Brain microvascular endothelial cell (primary cell): ENCODE measurements around the gene DOCK1.

Source experiments
- DNase-seq: peaks from one replicate; pipeline ENCODE4 v3.0.0-alpha.2; 2020
- H3K27ac ChIP-seq: fragments of 250-450 bp; sonication (Bioruptor Pico); 2 replicates; pipeline ENCODE4 v1.5.1; 2020; ENCODE audit warnings: mild to moderate bottlenecking, moderate library complexity
- H3K27me3 ChIP-seq: fragments of 250-450 bp; sonication (Bioruptor Pico); replicated peaks from 2 replicates; pipeline ENCODE4 v1.5.1; 2020; ENCODE audit warnings: mild to moderate bottlenecking
- H3K36me3 ChIP-seq: fragments of 250-450 bp; sonication (Bioruptor Pico); replicated peaks from 2 replicates; pipeline ENCODE4 v1.5.1; 2020; ENCODE audit warnings: mild to moderate bottlenecking
- H3K4me3 ChIP-seq: 2 replicates; pipeline ENCODE4 v1.5.1; 2011; ENCODE audit warnings: low read depth, mild to moderate bottlenecking, control low read depth, low read length, moderate library complexity
- in situ Hi-C: cut with HindIII; loops from 2 replicates; pipeline ENCODE4 v1.10.0; 2017; ENCODE audit warnings: low sequenced_read_pairs, low pct_ligation_motif_present
- TF ChIP-seq, protein P1 (sequence below): IDR thresholded peaks from 2 replicates; pipeline ENCODE4 v1.5.1; 2011; ENCODE audit warnings: low read depth, mild to moderate bottlenecking, moderate library complexity, low read length, control low read depth, inconsistent platforms; ENCODE audit errors: missing control alignments

The DOCK1 gene

DNA sequence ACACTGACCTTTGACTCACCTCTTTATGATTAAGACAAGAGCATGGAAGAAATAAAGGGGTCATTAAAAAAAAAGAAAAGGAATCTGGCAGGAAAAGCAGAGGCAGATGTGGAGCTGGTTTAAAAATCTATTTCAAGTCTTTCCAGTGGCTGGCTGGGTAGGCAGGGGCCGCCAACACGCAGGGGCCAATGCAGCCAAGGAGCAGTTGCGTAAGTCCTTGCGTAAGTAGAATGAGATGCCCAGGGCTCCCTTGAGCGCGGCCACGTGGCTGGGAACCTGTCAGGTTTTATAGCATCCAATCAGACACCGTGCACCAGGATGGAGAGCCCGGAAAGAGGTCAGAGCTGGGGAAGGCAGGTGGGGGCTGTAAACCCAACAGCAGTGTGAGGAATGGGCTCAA lies 414.9 kb downstream of the DOCK1 start:
- in situ Hi-C loops = no loop called here
- H3K4me3 ChIP-seq = no peak overlapping the region
- TF ChIP-seq, protein P1, sequence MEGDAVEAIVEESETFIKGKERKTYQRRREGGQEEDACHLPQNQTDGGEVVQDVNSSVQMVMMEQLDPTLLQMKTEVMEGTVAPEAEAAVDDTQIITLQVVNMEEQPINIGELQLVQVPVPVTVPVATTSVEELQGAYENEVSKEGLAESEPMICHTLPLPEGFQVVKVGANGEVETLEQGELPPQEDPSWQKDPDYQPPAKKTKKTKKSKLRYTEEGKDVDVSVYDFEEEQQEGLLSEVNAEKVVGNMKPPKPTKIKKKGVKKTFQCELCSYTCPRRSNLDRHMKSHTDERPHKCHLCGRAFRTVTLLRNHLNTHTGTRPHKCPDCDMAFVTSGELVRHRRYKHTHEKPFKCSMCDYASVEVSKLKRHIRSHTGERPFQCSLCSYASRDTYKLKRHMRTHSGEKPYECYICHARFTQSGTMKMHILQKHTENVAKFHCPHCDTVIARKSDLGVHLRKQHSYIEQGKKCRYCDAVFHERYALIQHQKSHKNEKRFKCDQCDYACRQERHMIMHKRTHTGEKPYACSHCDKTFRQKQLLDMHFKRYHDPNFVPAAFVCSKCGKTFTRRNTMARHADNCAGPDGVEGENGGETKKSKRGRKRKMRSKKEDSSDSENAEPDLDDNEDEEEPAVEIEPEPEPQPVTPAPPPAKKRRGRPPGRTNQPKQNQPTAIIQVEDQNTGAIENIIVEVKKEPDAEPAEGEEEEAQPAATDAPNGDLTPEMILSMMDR = no peak

DNA sequence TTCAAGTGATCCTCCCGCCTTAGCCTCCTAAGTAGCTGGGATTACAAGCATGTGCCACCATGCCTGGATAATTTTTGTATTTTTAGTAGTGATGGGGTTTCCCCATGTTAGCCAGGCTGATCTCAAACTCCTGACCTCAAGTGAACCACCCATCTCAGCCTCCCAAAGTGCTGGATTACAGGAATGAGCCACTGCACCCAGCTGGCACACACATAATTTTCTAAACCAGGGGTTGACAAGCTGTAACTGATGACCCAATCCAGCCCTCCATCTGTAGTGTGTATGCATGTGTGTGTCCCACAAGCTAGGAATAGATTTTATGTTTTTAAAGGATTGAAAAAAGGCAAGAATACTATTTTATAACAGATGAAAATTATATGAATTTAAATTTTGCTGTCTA lies 417.1 kb downstream of the DOCK1 start:
- no peak for DNase-seq
- Histone ChIP-seq H3K36me3 (no peaks in the 10 kb centered on the region), H3K27ac (no peak overlapping the region), H3K27me3 (no peaks in the 10 kb centered on the region), H3K4me3 (no peak overlapping the region)
- in situ Hi-C loops = no loop called here
- TF ChIP-seq, protein P1 = no peak

More for the DNA sequence above, 414.9 kb downstream of the DOCK1 start:
- no peaks in the 10 kb centered on the region for H3K27me3 ChIP-seq
- H3K36me3 ChIP-seq = no peaks in the 10 kb centered on the region
- no peak for DNase-seq
- H3K27ac ChIP-seq = no peak overlapping the region

DNA sequence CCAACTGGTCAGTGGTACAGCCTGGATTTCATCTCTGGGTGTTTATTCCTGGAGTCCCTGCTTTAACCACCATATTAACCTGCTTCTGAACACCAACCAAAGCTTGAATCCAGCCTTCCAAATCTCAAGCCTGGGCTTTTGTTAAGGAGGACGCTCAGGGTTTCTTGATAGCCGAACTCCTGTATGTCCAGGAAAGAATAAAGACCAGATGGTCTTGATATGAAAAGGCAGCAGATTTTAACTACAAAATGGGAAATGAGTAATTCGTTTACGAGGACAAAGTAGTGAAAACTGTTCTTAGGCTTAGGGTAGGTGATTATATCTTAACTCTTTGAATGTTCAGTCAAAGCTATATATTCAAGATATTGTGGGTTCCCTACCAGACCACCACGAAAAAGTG lies 420.3 kb downstream of the DOCK1 start:
- no peaks in the 10 kb centered on the region for H3K36me3 ChIP-seq
- H3K4me3 ChIP-seq = no peak overlapping the region
- H3K27me3 ChIP-seq = no peaks in the 10 kb centered on the region
- in situ Hi-C loops = no loop called here
- TF ChIP-seq, protein P1 = no peak
- no peak for DNase-seq
- no peak overlapping the region for H3K27ac ChIP-seq

DNA sequence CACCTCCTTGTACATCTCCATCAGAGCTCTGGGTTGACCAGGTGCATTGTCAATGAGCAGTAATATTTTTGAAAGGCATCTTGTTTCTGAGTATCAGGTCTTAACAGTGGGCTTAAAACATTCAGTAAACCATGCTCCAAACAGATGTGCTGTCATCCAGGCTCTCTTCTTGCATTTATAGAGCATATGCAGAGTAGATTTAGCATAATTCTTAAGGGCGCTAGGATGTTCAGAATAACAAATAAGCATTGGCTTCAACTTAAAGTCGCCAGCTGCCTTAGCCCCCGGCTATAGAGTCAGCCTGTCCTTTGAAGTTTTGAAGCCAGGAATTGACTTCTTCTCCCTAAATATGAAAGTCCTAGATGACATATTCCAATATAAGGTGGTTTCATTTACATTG lies 421.7 kb downstream of the DOCK1 start:
- TF ChIP-seq, protein P1 = no peak
- no peak overlapping the region for H3K4me3 ChIP-seq
- H3K27me3 ChIP-seq = no peaks in the 10 kb centered on the region
- in situ Hi-C loops = no loop called here
- H3K36me3 ChIP-seq = no peaks in the 10 kb centered on the region
- no peak overlapping the region for H3K27ac ChIP-seq
- DNase-seq = no peak

DNA sequence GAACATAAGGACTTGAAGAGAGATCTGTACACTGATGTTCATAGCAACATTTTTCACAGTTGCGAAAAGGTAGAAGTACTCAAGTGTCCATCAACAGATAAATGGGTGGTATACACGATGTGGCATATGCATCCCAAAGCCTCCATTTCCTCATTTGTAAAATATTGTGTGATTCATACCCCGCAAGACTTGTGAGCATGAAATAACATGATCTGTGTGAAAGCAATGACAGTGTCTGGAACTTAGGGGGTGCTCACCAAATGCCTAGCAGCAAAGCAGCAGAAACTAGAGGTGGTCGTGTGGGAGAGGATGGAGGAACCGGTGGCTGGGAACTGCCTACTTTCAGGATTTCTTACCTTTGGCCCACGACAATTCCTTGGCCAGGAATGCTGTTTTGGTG lies 426.5 kb downstream of the DOCK1 start:
- in situ Hi-C loops = no loop called here
- H3K27ac ChIP-seq = no peak overlapping the region
- H3K36me3 ChIP-seq = no peaks in the 10 kb centered on the region
- TF ChIP-seq, protein P1 = no peak
- no peaks in the 10 kb centered on the region for H3K27me3 ChIP-seq
- no peak overlapping the region for H3K4me3 ChIP-seq
- no peak for DNase-seq

DNA sequence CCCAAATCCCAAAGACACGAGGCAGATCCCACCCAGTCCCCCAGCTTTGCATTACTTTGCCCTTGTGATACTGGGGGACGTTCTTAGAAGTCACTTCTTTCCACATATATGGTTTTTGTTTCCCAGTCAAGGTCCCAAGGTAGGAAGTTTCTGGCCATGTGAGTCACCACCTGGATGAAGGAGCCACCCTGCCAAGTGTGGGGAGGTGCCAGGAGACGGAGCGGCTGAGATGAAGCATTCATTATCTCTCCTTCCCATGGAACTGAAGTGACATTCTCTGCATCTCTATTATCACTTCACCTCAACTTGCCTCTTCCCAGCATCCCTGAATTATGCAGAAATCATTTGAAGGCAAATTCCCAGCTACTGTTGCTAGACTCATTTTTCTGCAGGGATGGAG lies 427.4 kb downstream of the DOCK1 start:
- TF ChIP-seq, protein P1 = no peak
- Histone ChIP-seq H3K36me3 (no peaks in the 10 kb centered on the region), H3K4me3 (no peak overlapping the region), H3K27ac (no peak overlapping the region), H3K27me3 (no peaks in the 10 kb centered on the region)
- DNase-seq = no peak
- in situ Hi-C loops = no loop called here
